SK-N-SH treated with all-trans-retinoic acid at 6 μM for 48 hours (cell line): ENCODE data around the gene AKT3.

Experiments used
- BACH2 ChIP-seq: fragments of 250-450 bp; sonication (Bioruptor Pico); IDR thresholded peaks from 2 replicates; pipeline ENCODE4 v1.9.0; 2021; ENCODE audit warnings: mild to moderate bottlenecking, borderline replicate concordance
- ESRRG ChIP-seq: fragments of 250-450 bp; sonication (Bioruptor Pico); IDR thresholded peaks from 2 replicates; pipeline ENCODE4 v1.6.1; 2021; ENCODE audit warnings: mild to moderate bottlenecking
- OSR1 ChIP-seq: fragments of 250-450 bp; sonication (Bioruptor Pico); IDR thresholded peaks from 2 replicates; pipeline ENCODE4 v1.8.0; 2022; ENCODE audit warnings: moderate library complexity, mild to moderate bottlenecking, inconsistent platforms
- RARB ChIP-seq: fragments of 250-450 bp; sonication (Bioruptor Pico); IDR thresholded peaks from 2 replicates; pipeline ENCODE4 v1.8.0; 2021; ENCODE audit warnings: mild to moderate bottlenecking, moderate library complexity
- ZFP30 ChIP-seq: fragments of 450-650 bp; formaldehyde crosslinking; IDR thresholded peaks from 2 replicates; pipeline ENCODE4 v1.5.0; 2022; ENCODE audit warnings: mild to moderate bottlenecking, moderate library complexity
- ZNF70 ChIP-seq: fragments of 450-650 bp; formaldehyde crosslinking; IDR thresholded peaks from 2 replicates; pipeline ENCODE4 v1.5.0; 2020; ENCODE audit warnings: mild to moderate bottlenecking, moderate library complexity
- ZNF8 ChIP-seq: fragments of 450-650 bp; formaldehyde crosslinking; IDR thresholded peaks from 2 replicates; pipeline ENCODE4 v1.5.0; 2020; ENCODE audit warnings: mild to moderate bottlenecking, moderate library complexity
- TF ChIP-seq, protein P1 (sequence below): fragments of 250-450 bp; sonication (Bioruptor Pico); IDR thresholded peaks from 2 replicates; pipeline ENCODE4 v1.5.0; 2020; ENCODE audit warnings: mild to moderate bottlenecking, moderate library complexity
- TF ChIP-seq, protein P2 (sequence below): fragments of 250-450 bp; sonication (Bioruptor Pico); IDR thresholded peaks from 2 replicates; pipeline ENCODE4 v1.8.0; 2020; ENCODE audit warnings: mild to moderate bottlenecking, moderate library complexity, borderline replicate concordance
- TF ChIP-seq, protein P3 (sequence below): fragments of 250-450 bp; sonication (Bioruptor Pico); IDR thresholded peaks from 2 replicates; pipeline ENCODE4 v1.5.1; 2021; ENCODE audit warnings: mild to moderate bottlenecking, moderate library complexity

GRCh38 chr1:243733670-243734307 lies 116.3 kb downstream of the AKT3 start:
- TF ChIP-seq ZNF8 (CRISPR knock-in tag), result no peak
- TF ChIP-seq ZNF70 (CRISPR knock-in tag), result no peak
- TF ChIP-seq, protein P1, sequence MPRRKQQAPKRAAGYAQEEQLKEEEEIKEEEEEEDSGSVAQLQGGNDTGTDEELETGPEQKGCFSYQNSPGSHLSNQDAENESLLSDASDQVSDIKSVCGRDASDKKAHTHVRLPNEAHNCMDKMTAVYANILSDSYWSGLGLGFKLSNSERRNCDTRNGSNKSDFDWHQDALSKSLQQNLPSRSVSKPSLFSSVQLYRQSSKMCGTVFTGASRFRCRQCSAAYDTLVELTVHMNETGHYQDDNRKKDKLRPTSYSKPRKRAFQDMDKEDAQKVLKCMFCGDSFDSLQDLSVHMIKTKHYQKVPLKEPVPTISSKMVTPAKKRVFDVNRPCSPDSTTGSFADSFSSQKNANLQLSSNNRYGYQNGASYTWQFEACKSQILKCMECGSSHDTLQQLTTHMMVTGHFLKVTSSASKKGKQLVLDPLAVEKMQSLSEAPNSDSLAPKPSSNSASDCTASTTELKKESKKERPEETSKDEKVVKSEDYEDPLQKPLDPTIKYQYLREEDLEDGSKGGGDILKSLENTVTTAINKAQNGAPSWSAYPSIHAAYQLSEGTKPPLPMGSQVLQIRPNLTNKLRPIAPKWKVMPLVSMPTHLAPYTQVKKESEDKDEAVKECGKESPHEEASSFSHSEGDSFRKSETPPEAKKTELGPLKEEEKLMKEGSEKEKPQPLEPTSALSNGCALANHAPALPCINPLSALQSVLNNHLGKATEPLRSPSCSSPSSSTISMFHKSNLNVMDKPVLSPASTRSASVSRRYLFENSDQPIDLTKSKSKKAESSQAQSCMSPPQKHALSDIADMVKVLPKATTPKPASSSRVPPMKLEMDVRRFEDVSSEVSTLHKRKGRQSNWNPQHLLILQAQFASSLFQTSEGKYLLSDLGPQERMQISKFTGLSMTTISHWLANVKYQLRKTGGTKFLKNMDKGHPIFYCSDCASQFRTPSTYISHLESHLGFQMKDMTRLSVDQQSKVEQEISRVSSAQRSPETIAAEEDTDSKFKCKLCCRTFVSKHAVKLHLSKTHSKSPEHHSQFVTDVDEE (CRISPR knock-in tag), result no peak
- no peak for TF ChIP-seq ZFP30 (CRISPR knock-in tag)
- TF ChIP-seq RARB, result no peak
- TF ChIP-seq, protein P2, sequence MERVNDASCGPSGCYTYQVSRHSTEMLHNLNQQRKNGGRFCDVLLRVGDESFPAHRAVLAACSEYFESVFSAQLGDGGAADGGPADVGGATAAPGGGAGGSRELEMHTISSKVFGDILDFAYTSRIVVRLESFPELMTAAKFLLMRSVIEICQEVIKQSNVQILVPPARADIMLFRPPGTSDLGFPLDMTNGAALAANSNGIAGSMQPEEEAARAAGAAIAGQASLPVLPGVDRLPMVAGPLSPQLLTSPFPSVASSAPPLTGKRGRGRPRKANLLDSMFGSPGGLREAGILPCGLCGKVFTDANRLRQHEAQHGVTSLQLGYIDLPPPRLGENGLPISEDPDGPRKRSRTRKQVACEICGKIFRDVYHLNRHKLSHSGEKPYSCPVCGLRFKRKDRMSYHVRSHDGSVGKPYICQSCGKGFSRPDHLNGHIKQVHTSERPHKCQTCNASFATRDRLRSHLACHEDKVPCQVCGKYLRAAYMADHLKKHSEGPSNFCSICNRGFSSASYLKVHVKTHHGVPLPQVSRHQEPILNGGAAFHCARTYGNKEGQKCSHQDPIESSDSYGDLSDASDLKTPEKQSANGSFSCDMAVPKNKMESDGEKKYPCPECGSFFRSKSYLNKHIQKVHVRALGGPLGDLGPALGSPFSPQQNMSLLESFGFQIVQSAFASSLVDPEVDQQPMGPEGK (CRISPR knock-in tag), result no peak
- no peak for TF ChIP-seq ESRRG
- TF ChIP-seq, protein P3, sequence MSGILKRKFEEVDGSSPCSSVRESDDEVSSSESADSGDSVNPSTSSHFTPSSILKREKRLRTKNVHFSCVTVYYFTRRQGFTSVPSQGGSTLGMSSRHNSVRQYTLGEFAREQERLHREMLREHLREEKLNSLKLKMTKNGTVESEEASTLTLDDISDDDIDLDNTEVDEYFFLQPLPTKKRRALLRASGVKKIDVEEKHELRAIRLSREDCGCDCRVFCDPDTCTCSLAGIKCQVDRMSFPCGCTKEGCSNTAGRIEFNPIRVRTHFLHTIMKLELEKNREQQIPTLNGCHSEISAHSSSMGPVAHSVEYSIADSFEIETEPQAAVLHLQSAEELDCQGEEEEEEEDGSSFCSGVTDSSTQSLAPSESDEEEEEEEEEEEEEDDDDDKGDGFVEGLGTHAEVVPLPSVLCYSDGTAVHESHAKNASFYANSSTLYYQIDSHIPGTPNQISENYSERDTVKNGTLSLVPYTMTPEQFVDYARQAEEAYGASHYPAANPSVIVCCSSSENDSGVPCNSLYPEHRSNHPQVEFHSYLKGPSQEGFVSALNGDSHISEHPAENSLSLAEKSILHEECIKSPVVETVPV (CRISPR knock-in tag), result no peak
- TF ChIP-seq BACH2 (CRISPR knock-in tag), result no peak
- TF ChIP-seq OSR1 (CRISPR knock-in tag), result no peak
